Endothelial cell (in vitro differentiated cells): ENCODE results near the gene PJVK. TPM values are rescaled to one million over a fixed set of nuclear protein-coding genes. Genes with fewer than 3 reads are reported as not detected.

Source experiments
- DNase-seq: peaks from one replicate; pipeline ENCODE4 v3.0.0; 2021; ENCODE audit warnings: low spot score
- H3K27ac Mint-ChIP-seq: one replicate; pipeline ENCODE4 v1.8.0; 2021; ENCODE audit warnings: mixed read lengths, inconsistent platforms; ENCODE audit not compliant: unreplicated experiment
- H3K27me3 Mint-ChIP-seq: one replicate; pipeline ENCODE4 v1.8.0; 2021; ENCODE audit warnings: mild to moderate bottlenecking, moderate library complexity, mixed read lengths, inconsistent platforms; ENCODE audit not compliant: unreplicated experiment
- H3K36me3 Mint-ChIP-seq: one replicate; pipeline ENCODE4 v1.8.0; 2021; ENCODE audit warnings: mild to moderate bottlenecking, low read depth, mixed read lengths, inconsistent platforms; ENCODE audit not compliant: unreplicated experiment
- H3K4me1 Mint-ChIP-seq: one replicate; pipeline ENCODE4 v1.8.0; 2021; ENCODE audit warnings: mild to moderate bottlenecking, mixed read lengths, inconsistent platforms; ENCODE audit not compliant: unreplicated experiment
- H3K4me3 Mint-ChIP-seq: one replicate; pipeline ENCODE4 v1.8.0; 2021; ENCODE audit warnings: mild to moderate bottlenecking, mixed read lengths, inconsistent platforms; ENCODE audit not compliant: unreplicated experiment
- H3K9me3 Mint-ChIP-seq: one replicate; pipeline ENCODE4 v1.8.0; 2021; ENCODE audit warnings: mixed read lengths, inconsistent platforms; ENCODE audit not compliant: unreplicated experiment
- CTCF ChIP-seq: fragments of 200-600 bp; sonication (generic); IDR thresholded peaks from one replicate; pipeline ENCODE4 v1.5.0; 2021; ENCODE audit warnings: antibody characterized with exemption; ENCODE audit not compliant: unreplicated experiment
- total RNA-seq: library from RNA; stranded (reverse); fragmentation: NEBNext Ultra II Directional; extraction: Animal tissue kit (Norgen Biotek cat#: 25700); gene quantifications from one replicate; pipeline ENCODE4 v1.2.1, GENCODE V29; 2021; ENCODE audit not compliant: unreplicated experiment

The PJVK gene
- total RNA-seq, 1 donor from 2014 or later, result 3.7 TPM

GRCh38 chr2:178479275-178479616 is 28.1 kb downstream of the PJVK start:
- Mint-ChIP-seq H3K27me3 (peaks cover 5% of the 10 kb centered on the region), H3K36me3 (no peaks in the 10 kb centered on the region), H3K4me1 (peaks cover 14% of the 10 kb centered on the region), H3K4me3 (peak overlapping the region; percentile 94), H3K9me3 (no peaks in the 10 kb centered on the region), H3K27ac (peak overlapping the region; percentile 87)
- no peak for DNase-seq
- no peak for TF ChIP-seq CTCF

- no peak for DNase-seq
- no peak for TF ChIP-seq CTCF
- Mint-ChIP-seq H3K4me1 (peaks cover 14% of the 10 kb centered on the region), H3K36me3 (no peaks in the 10 kb centered on the region), H3K27ac (peak overlapping the region; percentile 31), H3K4me3 (peak overlapping the region; percentile 94), H3K27me3 (peaks cover 5% of the 10 kb centered on the region), H3K9me3 (no peaks in the 10 kb centered on the region)
These were observed 28.6 kb downstream of the PJVK start for GRCh38 chr2:178479758-178480226.

- Mint-ChIP-seq H3K36me3 (no peaks in the 10 kb centered on the region), H3K9me3 (no peaks in the 10 kb centered on the region), H3K4me1 (peaks cover 14% of the 10 kb centered on the region), H3K4me3 (peak within 1 kb of the TSS; percentile 97), H3K27me3 (peaks cover 5% of the 10 kb centered on the region), H3K27ac (peak within 1 kb of the TSS; percentile 88)
- no peak for TF ChIP-seq CTCF
- peak; percentile 89 for DNase-seq
These were observed 29.3 kb downstream of the PJVK start, which contains the start of gene PLEKHA3 for GRCh38 chr2:178480227-178481181. Gene PLEKHA3, plus strand, starts transcription at chr2:178480457. Its CDS starts 413 bp downstream, at chr2:178480870.

- DNase-seq, result no peak
- TF ChIP-seq CTCF, result no peak
- H3K4me1 Mint-ChIP-seq, result peaks cover 14% of the 10 kb centered on the region
- no peak overlapping the region for H3K4me3 Mint-ChIP-seq
- H3K27ac Mint-ChIP-seq, result no peak overlapping the region
- no peaks in the 10 kb centered on the region for H3K36me3 Mint-ChIP-seq
- H3K9me3 Mint-ChIP-seq, result no peaks in the 10 kb centered on the region
- H3K27me3 Mint-ChIP-seq, result peaks cover 5% of the 10 kb centered on the region
These were observed 31.3 kb downstream of the PJVK start for GRCh38 chr2:178482437-178482836.
